Measurements from ENCODE around the gene BBS2.

DNA sequence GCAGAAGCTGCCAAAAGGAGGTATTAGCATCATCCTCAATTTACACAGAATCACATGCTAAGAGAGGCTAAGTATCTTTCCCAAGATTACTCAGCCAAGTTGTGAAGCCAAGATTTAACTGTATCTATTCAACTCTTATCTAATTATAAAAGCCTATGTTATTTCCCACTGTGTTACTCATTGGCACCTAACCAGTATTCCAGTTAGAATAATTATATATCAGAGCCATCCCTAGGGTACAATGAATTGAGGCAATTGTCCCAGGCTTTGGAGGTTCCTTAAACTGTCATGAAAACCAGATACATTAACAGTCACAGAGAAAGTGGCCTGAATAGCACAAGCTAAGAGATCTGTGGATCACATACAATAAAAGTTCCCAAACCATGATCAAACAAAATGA is 83.6 kb downstream of the BBS2 start:
- TF ChIP-seq, protein P1, sequence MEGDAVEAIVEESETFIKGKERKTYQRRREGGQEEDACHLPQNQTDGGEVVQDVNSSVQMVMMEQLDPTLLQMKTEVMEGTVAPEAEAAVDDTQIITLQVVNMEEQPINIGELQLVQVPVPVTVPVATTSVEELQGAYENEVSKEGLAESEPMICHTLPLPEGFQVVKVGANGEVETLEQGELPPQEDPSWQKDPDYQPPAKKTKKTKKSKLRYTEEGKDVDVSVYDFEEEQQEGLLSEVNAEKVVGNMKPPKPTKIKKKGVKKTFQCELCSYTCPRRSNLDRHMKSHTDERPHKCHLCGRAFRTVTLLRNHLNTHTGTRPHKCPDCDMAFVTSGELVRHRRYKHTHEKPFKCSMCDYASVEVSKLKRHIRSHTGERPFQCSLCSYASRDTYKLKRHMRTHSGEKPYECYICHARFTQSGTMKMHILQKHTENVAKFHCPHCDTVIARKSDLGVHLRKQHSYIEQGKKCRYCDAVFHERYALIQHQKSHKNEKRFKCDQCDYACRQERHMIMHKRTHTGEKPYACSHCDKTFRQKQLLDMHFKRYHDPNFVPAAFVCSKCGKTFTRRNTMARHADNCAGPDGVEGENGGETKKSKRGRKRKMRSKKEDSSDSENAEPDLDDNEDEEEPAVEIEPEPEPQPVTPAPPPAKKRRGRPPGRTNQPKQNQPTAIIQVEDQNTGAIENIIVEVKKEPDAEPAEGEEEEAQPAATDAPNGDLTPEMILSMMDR (IDR thresholded peaks at IDR 0.05 in 8 of 11, conservative IDR thresholded peaks at IDR 0.05 in 3 of 11): no peak
- TF ChIP-seq POLR2AphosphoS5 (IDR thresholded peaks at IDR 0.05): no peak
